NOMO-1 (cell line): ENCODE data around the gene TLCD3A.
"Not testable (repeated sequence)": the region's sequence is repeated elsewhere in the genome, so short reads cannot be mapped to it uniquely, and the experiment has no call there.

Experiments
- DNase-seq, 2 experiments: peaks; one replicate each; lab custom pipeline; 2025; ENCODE audit not compliant: unreplicated experiment in 2 of 2; lab: John Stamatoyannopoulos, UW

Gene TLCD3A

GRCh38 chr17:784143-784542 lies 51.7 kb downstream of the TLCD3A start:
- DNase-seq = no peak

- DNase-seq = not testable (repeated sequence)
These were observed 53.5 kb downstream of the TLCD3A start for GRCh38 chr17:785901-786300.

- DNase-seq = no peak
These were observed 55.3 kb downstream of the TLCD3A start for GRCh38 chr17:787641-788221.

GRCh38 chr17:788551-788950 lies 56.2 kb downstream of the TLCD3A start:
- DNase-seq = no peak

- no peak for DNase-seq
These were observed 56.9 kb downstream of the TLCD3A start for GRCh38 chr17:789160-789840.

- not testable (repeated sequence) for DNase-seq
These were observed 57.8 kb downstream of the TLCD3A start for GRCh38 chr17:789931-790873.

- not testable (repeated sequence) for DNase-seq
These were observed 58.5 kb downstream of the TLCD3A start for GRCh38 chr17:790874-791247.

- no peak for DNase-seq
These were observed 59.4 kb downstream of the TLCD3A start for GRCh38 chr17:791829-792228.

- no peak for DNase-seq
These were observed 59.9 kb downstream of the TLCD3A start for GRCh38 chr17:792277-792676.
